DOHH2 (cell line): Measurements from ENCODE around the gene TNS1.

Source experiments
- H3F3A ChIP-seq: fragments of 200-600 bp; sonication (generic), shearing (Covaris generic); 2 replicates; pipeline ENCODE4 v1.6.0; 2016; ENCODE audit warnings: antibody characterized with exemption, mild to moderate bottlenecking; ENCODE audit not compliant: control insufficient read depth, insufficient read depth
- H3K27ac ChIP-seq: fragments of 200-600 bp; sonication (generic); 2 replicates; pipeline ENCODE4 v1.5.1; 2014; ENCODE audit warnings: low read depth, mild to moderate bottlenecking, low read length, moderate library complexity
- H3K27me3 ChIP-seq: fragments of 200-600 bp; sonication (generic); 2 replicates; pipeline ENCODE4 v1.6.1; 2014; ENCODE audit warnings: mild to moderate bottlenecking, low read length, mixed read lengths; ENCODE audit not compliant: control insufficient read depth
- H3K36me3 ChIP-seq: fragments of 200-600 bp; sonication (generic); 2 replicates; pipeline ENCODE4 v1.6.1; 2014; ENCODE audit warnings: mild to moderate bottlenecking, low read length, moderate library complexity, mixed read lengths; ENCODE audit not compliant: control insufficient read depth
- H3K4me1 ChIP-seq: fragments of 200-600 bp; sonication (generic); 2 replicates; pipeline ENCODE4 v1.6.1; 2014; ENCODE audit warnings: mild to moderate bottlenecking, low read length, mixed read lengths; ENCODE audit not compliant: control insufficient read depth
- H3K4me2 ChIP-seq: fragments of 200-600 bp; sonication (generic); 2 replicates; pipeline ENCODE4 v1.6.0; 2014; ENCODE audit warnings: mild to moderate bottlenecking, low read length, moderate library complexity
- H3K4me3 ChIP-seq: fragments of 200-600 bp; sonication (generic); 2 replicates; pipeline ENCODE4 v1.5.1; 2014; ENCODE audit warnings: mild to moderate bottlenecking, low read length, mixed read lengths
- H3K79me2 ChIP-seq: fragments of 200-600 bp; sonication (generic); 2 replicates; pipeline ENCODE4 v1.6.1; 2014; ENCODE audit warnings: mild to moderate bottlenecking, low read length, mixed read lengths; ENCODE audit not compliant: control insufficient read depth
- H3K9me2 ChIP-seq: fragments of 200-600 bp; sonication (generic); replicated peaks from 2 replicates; pipeline ENCODE4 v1.6.1; 2014; ENCODE audit warnings: mild to moderate bottlenecking, low read length, mixed read lengths; ENCODE audit not compliant: control insufficient read depth
- H3K9me3 ChIP-seq: fragments of 200-600 bp; sonication (generic); 2 replicates; pipeline ENCODE4 v1.6.1; 2014; ENCODE audit warnings: antibody characterized with exemption, low read length, mixed read lengths; ENCODE audit not compliant: control insufficient read depth, insufficient read depth
- H4K20me1 ChIP-seq: fragments of 200-600 bp; sonication (generic); 2 replicates; pipeline ENCODE4 v1.6.0; 2014; ENCODE audit warnings: low read depth, mild to moderate bottlenecking, antibody characterized with exemption, low read length, moderate library complexity; ENCODE audit not compliant: control insufficient read depth, insufficient read depth
- CTCF ChIP-seq: fragments of 200-600 bp; sonication (generic); IDR thresholded peaks from one replicate; pipeline ENCODE4 v1.5.1; 2014; ENCODE audit warnings: antibody characterized with exemption, mild to moderate bottlenecking, low read depth, low read length; ENCODE audit not compliant: poor library complexity, severe bottlenecking
- EZH2phosphoT487 ChIP-seq: fragments of 200-600 bp; sonication (generic); IDR thresholded peaks from 2 replicates; pipeline ENCODE4 v1.6.1; 2017; ENCODE audit warnings: borderline replicate concordance, mild to moderate bottlenecking, antibody characterized with exemption, low read length, moderate library complexity, mixed read lengths

The TNS1 gene

GRCh38 chr2:217751192-217751591 lies 251.6 kb downstream of the TNS1 start:
- TF ChIP-seq EZH2phosphoT487 (no peak), CTCF (no peak)
- Histone ChIP-seq H3K36me3 (no peaks in the 10 kb centered on the region), H3F3A (no peaks in the 10 kb centered on the region), H3K4me2 (no peak overlapping the region), H3K79me2 (no peaks in the 10 kb centered on the region), H4K20me1 (no peaks in the 10 kb centered on the region), H3K9me3 (no peaks in the 10 kb centered on the region), H3K4me1 (peaks cover 5% of the 10 kb centered on the region; the same call in 1 of the 2 replicates), H3K27me3 (0 out of 2 replicates have a peak, but pooled peaks cover 3% of the 10 kb centered on the region), H3K4me3 (no peak overlapping the region), H3K9me2 (no peaks in the 10 kb centered on the region), H3K27ac (no peak overlapping the region)
